Ovary (tissue), 10 donors: ENCODE measurements around the gene ZNF205. TPM values are rescaled to one million over a fixed set of nuclear protein-coding genes. Genes with fewer than 3 reads are reported as not detected.

ENCODE experiments used
- DNase-seq, 5 donors: peaks; one replicate each; pipeline ENCODE4 v3.0.0-alpha.2; 2019 to 2020
- H3K27ac ChIP-seq, 2 donors: fragments of 200-600 bp; one replicate each; pipeline versions ENCODE4 v1.5.1 to v1.8.0; 2019 to 2022
- H3K27me3 ChIP-seq: fragments of 200-600 bp; one replicate; pipeline ENCODE4 v1.8.0; 2022
- H3K36me3 ChIP-seq: fragments of 200-600 bp; sonication (generic); one replicate; pipeline ENCODE4 v1.5.1; 2019
- H3K4me1 ChIP-seq: one replicate; pipeline ENCODE4 v1.8.1; 2013; ENCODE audit warnings: mild to moderate bottlenecking, moderate library complexity; ENCODE audit not compliant: insufficient read depth
- H3K4me3 ChIP-seq: fragments of 200-600 bp; sonication (generic); one replicate; pipeline ENCODE4 v1.5.1; 2017
- H3K9me3 ChIP-seq, 2 donors: fragments of 200-600 bp in 1 of 2; sonication (generic) in 1 of 2; one replicate each; pipeline versions ENCODE4 v1.5.1 to v1.8.1; 2013 to 2019; ENCODE audit warnings: mild to moderate bottlenecking in 1 of 2, moderate library complexity in 1 of 2
- EP300 ChIP-seq: sonication (generic); formaldehyde crosslinking; IDR thresholded peaks from one replicate; pipeline ENCODE4 v1.6.1; 2017; ENCODE audit warnings: antibody characterized with exemption
- POLR2A ChIP-seq: fragments of 450-650 bp; IDR thresholded peaks from one replicate; pipeline ENCODE4 v1.6.1; 2017; ENCODE audit warnings: antibody characterized with exemption, mild to moderate bottlenecking, moderate library complexity
- WGBS, 3 donors: extraction: QIAGEN DNeasy Blood & Tissue Kit in 1 of 3; methylation state at CpG; one replicate each; pipeline versions ENCODE4 v1.1.5 to v1.1.7; 2013 to 2017; 5-methylcytosine and 5-hydroxymethylcytosine counted together
- intact Hi-C, 4 donors: fragments of 100-400 bp; cut with DNase I; formaldehyde crosslinking; loops; one replicate each; pipeline versions ENCODE4 v1.11.0 to v1.15.1; 2022 to 2023
- long read RNA-seq, 3 donors: library from polyadenylated mRNA in 2 of 3; unstranded in 2 of 3; transcript quantifications; one replicate each; pipeline ENCODE4 v2.0.0 and lab custom pipeline, GENCODE V29; 2021 to 2026
- polyA plus RNA-seq, 2 donors: library from polyadenylated mRNA; stranded (reverse); fragments of 200-250 nt in 1 of 2; fragments of 350-450 nt in 1 of 2; fragmentation: Illumina TruSeq in 1 of 2; extraction: RNeasy Lipid Tissue Mini Kit (QIAGEN cat#74804) in 1 of 2; gene quantifications; one replicate each; pipeline ENCODE4 v1.2.3, GENCODE V29; 2013 to 2014
- total RNA-seq, 7 donors: library from RNA; depleted of rRNA in 2 of 7; stranded (reverse); fragments of >200 nt in 2 of 7; fragmentation: NEBNext Ultra II Directional in 3 of 7; extraction: Animal tissue kit (Norgen Biotek cat#: 25700) in 3 of 7; gene quantifications; one replicate each; pipeline versions ENCODE4 v1.1.0 to v1.2.4, GENCODE V29; 2016 to 2023
- TF ChIP-seq, protein P1 (sequence below), 3 donors: fragments of 450-650 bp in 2 of 3; fragments of 200-600 bp in 1 of 3; IDR thresholded peaks; one replicate each; pipeline versions ENCODE4 v1.5.1 to v1.8.0; 2016 to 2022; ENCODE audit warnings: antibody characterized with exemption in 3 of 3, mild to moderate bottlenecking in 1 of 3
- donor health status: DM: no; HTN: no; CAD: no; lungs with moderate emphysema.
- donor health status: DM: no; HTN: no; CAD: no.
- donor health status: Bipolar disorder and iron deficiency.
- donor health status: DM: yes; HTN: yes; CAD: no.
- donor health status: DM: no; HTN: no; CAD: no.
- donor health status: DM: yes; HTN: yes; CAD: no.

Gene ZNF205
- 10 to 100 TPM; 10.7 to 16.3 (median 15.6) TPM for total RNA-seq
- polyA plus RNA-seq = 10 to 100 TPM in 1 of 2 donors, 1 to 10 TPM in 1; 3.0 to 22.1 TPM
- long read RNA-seq, donor 1, partial matches to known transcripts = 1 of 3 reads
- long read RNA-seq, donor 1, other reads (novel, unspliced or antisense) = 2 of 3 reads
- long read RNA-seq, donor 2, partial matches to known transcripts = 5 of 6 reads
- long read RNA-seq, donor 2, other reads (novel, unspliced or antisense) = 0 of 6 reads
- long read RNA-seq, donor 3, transcript ZNF205-201 (7 exons, 1,947 nt) = major isoform, 5 of 24 reads
- long read RNA-seq, donor 3, partial matches to known transcripts = 5 of 24 reads
- long read RNA-seq, donor 3, other reads (novel, unspliced or antisense) = 10 of 24 reads

DNA sequence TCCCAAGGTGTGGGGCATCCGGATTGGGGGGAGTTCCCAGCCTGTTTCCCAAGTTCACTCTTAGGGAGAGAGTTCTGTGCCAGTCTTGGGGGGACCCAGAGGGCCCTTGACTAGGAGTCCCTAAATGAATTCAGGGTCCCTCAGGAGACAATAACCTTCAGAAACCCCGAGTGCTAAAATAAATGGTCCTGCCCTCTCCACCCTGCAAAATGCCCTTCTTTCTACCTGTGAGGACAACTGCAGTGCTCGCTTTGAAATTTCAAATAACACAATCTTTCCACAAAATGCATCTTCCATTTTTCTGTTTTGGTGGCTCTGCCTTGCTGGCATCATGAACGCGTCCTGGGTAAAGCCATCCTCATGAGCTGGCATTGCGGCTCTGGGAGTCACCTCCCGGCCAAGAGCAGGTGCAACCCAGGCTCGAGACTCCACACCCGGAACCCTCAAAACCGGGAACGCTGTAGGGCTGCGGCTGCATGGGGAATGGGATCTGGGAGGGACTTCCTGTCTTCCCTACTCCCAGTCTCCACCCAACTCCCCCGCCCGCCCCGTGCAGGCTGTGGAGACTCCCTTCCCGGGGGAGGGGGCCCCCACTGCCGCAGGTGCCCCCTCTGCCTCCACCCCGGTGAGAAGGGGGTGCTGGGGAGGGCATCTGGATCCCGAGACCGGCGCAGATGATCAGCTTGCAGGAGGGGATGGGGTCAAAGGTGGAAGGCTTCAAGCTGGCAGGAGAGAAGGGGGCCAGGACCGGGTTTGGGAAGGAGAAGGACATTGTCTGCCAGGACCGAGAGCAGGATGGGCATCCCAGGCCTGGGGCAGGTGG lies at the start of gene ZNF205:
TSS of gene ZNF205 (plus strand) at position 529 of the 823 bp plus-strand sequence. CDS start 845 bp downstream, outside the sequence.
- peak within 1 kb of the TSS; percentile 66 for H3K4me3 ChIP-seq
- WGBS, 3 donors = 6 to 7% (median 6%) methylated on average over 19 to 23 of the region's 23 CpGs
- intact Hi-C loops = no loop called here

DNA sequence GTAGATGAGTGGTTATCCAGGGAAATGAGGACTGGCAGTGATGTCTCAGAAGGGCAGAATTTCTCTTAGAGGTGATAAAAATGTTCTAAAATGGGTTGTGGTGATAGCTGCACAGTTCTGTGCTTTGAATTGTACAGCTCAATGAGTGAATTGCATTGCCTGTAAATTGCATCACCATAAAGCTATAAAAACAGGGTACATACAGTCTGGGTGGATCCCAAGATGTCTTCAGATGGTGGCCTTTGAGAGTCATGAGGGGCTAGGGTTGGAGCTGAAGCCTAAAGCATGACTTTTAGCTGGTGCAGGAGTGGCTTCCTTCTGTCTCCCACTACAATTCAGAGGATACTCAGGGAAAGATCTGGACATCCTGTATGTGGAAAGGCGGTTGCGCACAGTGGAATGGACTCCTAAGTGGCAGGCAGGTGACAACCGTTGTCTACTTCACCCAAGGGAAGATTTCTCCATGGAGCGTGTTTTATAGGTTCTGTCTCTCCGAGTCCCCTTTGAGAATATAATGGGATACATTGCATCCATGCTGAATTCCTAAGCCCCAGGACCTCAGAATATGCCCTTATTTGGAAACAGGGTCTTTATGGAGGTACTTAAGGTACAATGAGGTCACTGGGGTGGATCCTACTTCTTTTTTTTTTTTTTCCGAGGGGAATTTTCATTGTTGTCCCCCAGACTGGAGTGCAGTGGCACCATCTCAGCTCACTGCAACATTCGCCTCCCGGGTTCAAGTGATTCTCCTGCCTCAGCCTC lies 48.6 kb upstream of the ZNF205 start:
- H3K27ac ChIP-seq = no peak overlapping the region
- H3K4me3 ChIP-seq = no peak overlapping the region
- TF ChIP-seq, protein P1, sequence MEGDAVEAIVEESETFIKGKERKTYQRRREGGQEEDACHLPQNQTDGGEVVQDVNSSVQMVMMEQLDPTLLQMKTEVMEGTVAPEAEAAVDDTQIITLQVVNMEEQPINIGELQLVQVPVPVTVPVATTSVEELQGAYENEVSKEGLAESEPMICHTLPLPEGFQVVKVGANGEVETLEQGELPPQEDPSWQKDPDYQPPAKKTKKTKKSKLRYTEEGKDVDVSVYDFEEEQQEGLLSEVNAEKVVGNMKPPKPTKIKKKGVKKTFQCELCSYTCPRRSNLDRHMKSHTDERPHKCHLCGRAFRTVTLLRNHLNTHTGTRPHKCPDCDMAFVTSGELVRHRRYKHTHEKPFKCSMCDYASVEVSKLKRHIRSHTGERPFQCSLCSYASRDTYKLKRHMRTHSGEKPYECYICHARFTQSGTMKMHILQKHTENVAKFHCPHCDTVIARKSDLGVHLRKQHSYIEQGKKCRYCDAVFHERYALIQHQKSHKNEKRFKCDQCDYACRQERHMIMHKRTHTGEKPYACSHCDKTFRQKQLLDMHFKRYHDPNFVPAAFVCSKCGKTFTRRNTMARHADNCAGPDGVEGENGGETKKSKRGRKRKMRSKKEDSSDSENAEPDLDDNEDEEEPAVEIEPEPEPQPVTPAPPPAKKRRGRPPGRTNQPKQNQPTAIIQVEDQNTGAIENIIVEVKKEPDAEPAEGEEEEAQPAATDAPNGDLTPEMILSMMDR (IDR thresholded peaks at IDR 0.05) = no peak
- TF ChIP-seq POLR2A (no peak), EP300 (no peak)
- 94 to 96% (median 95%) methylated on average over 8 of the region's 8 CpGs for WGBS, 3 donors
- no peaks in the 10 kb centered on the region for H3K36me3 ChIP-seq
- H3K4me1 ChIP-seq = peaks cover 15% of the 10 kb centered on the region
- DNase-seq = no peak
- H3K9me3 ChIP-seq = no peaks in the 10 kb centered on the region
- no peaks in the 10 kb centered on the region for H3K27me3 ChIP-seq
- intact Hi-C loops = no loop called here

More for the DNA sequence above, at the start of gene ZNF205:
- peak; percentile 77 to 85 (median 83) for DNase-seq
- TF ChIP-seq EP300 (no peak), POLR2A (no peak)
- TF ChIP-seq, protein P1 (IDR thresholded peaks at IDR 0.05) = no peak
- H3K9me3 ChIP-seq = no peaks in the 10 kb centered on the region
- peak within 1 kb of the TSS in 1 of 2 donors; percentile 43 for H3K27ac ChIP-seq
- no peaks in the 10 kb centered on the region for H3K27me3 ChIP-seq
- peaks cover 10% of the 10 kb centered on the region for H3K4me1 ChIP-seq
- no peaks in the 10 kb centered on the region for H3K36me3 ChIP-seq

DNA sequence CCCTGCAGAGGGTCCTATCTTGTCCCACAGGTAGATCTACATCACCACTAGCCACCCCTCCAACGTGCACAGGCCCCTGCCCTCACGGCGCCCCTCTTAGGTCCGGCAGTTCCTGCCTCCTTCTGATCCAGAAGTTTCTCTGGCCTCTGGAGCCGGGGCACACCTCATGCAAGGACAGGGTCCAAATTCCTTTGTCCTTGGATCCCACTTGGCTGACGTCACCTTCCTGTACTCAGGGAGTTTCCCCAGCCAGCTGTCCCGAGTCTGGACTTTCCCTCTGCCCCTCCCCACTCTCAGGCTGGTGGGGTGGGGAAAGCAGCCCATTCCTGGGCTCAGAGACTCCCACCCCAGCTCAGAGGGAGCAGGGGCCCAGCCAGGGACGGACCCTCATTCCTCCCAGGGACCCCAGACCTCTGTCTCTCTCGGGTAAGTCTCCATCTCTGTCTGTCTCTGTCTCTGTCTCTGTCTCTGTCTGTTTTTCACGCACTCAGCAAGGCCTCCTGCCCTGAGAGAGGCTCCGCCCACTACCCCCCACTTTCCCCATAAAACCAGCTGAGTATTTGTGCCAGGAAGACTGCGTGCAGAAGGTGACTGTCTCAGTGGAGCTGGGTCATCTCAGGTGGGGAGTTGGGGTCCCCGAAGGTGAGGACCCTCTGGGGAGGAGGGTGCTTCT lies 47.2 kb upstream of the ZNF205 start, which contains the start of gene IL32:
TSS of gene IL32 (plus strand) at position 572 of the 673 bp plus-strand sequence. CDS start 172 bp downstream, outside the sequence.
- Histone ChIP-seq H3K4me3 (peak within 1 kb of the TSS; percentile 18), H3K27me3 (no peaks in the 10 kb centered on the region), H3K4me1 (peaks cover 10% of the 10 kb centered on the region), H3K36me3 (no peaks in the 10 kb centered on the region), H3K9me3 (no peaks in the 10 kb centered on the region), H3K27ac (peak within 1 kb of the TSS in 1 of 2 donors; percentile 58)
- TF ChIP-seq, protein P1 (IDR thresholded peaks at IDR 0.05) = no peak
- no peak for TF ChIP-seq POLR2A
- TF ChIP-seq EP300 = no peak
- DNase-seq = peak in 4 of 5 donors; percentile 38 to 78 (median 62)
- WGBS, 3 donors = 5 to 13% (median 13%) methylated on average over 13 of the region's 13 CpGs
- intact Hi-C loops = no loop called here
